Mesendoderm (in vitro differentiated cells): ENCODE measurements around the gene RBBP6. TPM values are rescaled to one million over a fixed set of nuclear protein-coding genes. Genes with fewer than 3 reads are reported as not detected.
"Not testable (repeated sequence)": the region's sequence is repeated elsewhere in the genome, so short reads cannot be mapped to it uniquely, and the experiment has no call there.

ENCODE experiments used
- DNase-seq: peaks from one replicate; pipeline ENCODE4 v3.0.0; 2013
- H2AK5ac ChIP-seq: 2 replicates; pipeline ENCODE4 v1.6.1; 2013; ENCODE audit warnings: low read length, inconsistent platforms
- H2BK120ac ChIP-seq: 2 replicates; pipeline ENCODE4 v1.6.1; 2013; ENCODE audit warnings: low read depth, mild to moderate bottlenecking, low read length, moderate library complexity, mixed read lengths
- H2BK15ac ChIP-seq: replicated peaks from 2 replicates; pipeline ENCODE4 v1.6.1; 2013; ENCODE audit warnings: low read depth, mild to moderate bottlenecking, moderate library complexity
- H2BK5ac ChIP-seq: 2 replicates; pipeline ENCODE4 v1.6.1; 2013; ENCODE audit warnings: low read length, inconsistent platforms
- H3K18ac ChIP-seq: 2 replicates; pipeline ENCODE4 v1.6.1; 2013; ENCODE audit warnings: mild to moderate bottlenecking, low read length, mixed read lengths
- H3K23ac ChIP-seq: one replicate; pipeline ENCODE4 v1.6.1; 2013; ENCODE audit warnings: low read length
- H3K27ac ChIP-seq: 2 replicates; pipeline ENCODE4 v1.5.1; 2013; ENCODE audit warnings: low read depth, mild to moderate bottlenecking, inconsistent platforms, low read length, moderate library complexity
- H3K27me3 ChIP-seq: 2 replicates; pipeline ENCODE4 v1.6.1; 2013; ENCODE audit warnings: low read length, control low read depth, mild to moderate bottlenecking, inconsistent platforms; ENCODE audit not compliant: insufficient read depth, poor library complexity
- H3K36me3 ChIP-seq: 2 replicates; pipeline ENCODE4 v1.6.1; 2013; ENCODE audit warnings: low read length, inconsistent platforms; ENCODE audit not compliant: control insufficient read depth, insufficient read depth
- H3K4ac ChIP-seq: one replicate; pipeline ENCODE4 v1.6.1; 2013; ENCODE audit warnings: low read depth, mild to moderate bottlenecking, low read length, moderate library complexity
- H3K4me1 ChIP-seq: 2 replicates; pipeline ENCODE4 v1.6.1; 2013; ENCODE audit warnings: low read depth, low read length, inconsistent platforms; ENCODE audit not compliant: control insufficient read depth
- H3K4me2 ChIP-seq: 2 replicates; pipeline ENCODE4 v1.6.1; 2013; ENCODE audit warnings: low read length
- H3K4me3 ChIP-seq: 2 replicates; pipeline ENCODE4 v1.5.1; 2013; ENCODE audit warnings: mild to moderate bottlenecking, low read length
- H3K56ac ChIP-seq: one replicate; pipeline ENCODE4 v1.6.1; 2013; ENCODE audit warnings: low read length
- H3K79me1 ChIP-seq: 2 replicates; pipeline ENCODE4 v1.6.1; 2013; ENCODE audit warnings: low read length, inconsistent platforms
- H3K79me2 ChIP-seq: 2 replicates; pipeline ENCODE4 v1.6.1; 2013; ENCODE audit warnings: mild to moderate bottlenecking, low read length; ENCODE audit not compliant: control insufficient read depth, insufficient read depth
- H3K9ac ChIP-seq: 2 replicates; pipeline ENCODE4 v1.6.1; 2013; ENCODE audit warnings: low read length, inconsistent platforms
- H4K5ac ChIP-seq: one replicate; pipeline ENCODE4 v1.6.1; 2013; ENCODE audit warnings: low read length
- H4K8ac ChIP-seq: one replicate; pipeline ENCODE4 v1.6.1; 2013; ENCODE audit warnings: low read depth, mild to moderate bottlenecking, control low read depth, low read length, moderate library complexity
- WGBS: extraction: QIAGEN DNeasy Blood & Tissue Kit; methylation state at CpG from one replicate; pipeline ENCODE4 v1.1.7; 2013; ENCODE audit warnings: low lambda C conversion rate, missing lambda C conversion rate; ENCODE audit not compliant: insufficient coverage; ENCODE audit errors: extremely low coverage; 5-methylcytosine and 5-hydroxymethylcytosine counted together
- polyA plus RNA-seq, 2 experiments: library from polyadenylated mRNA; stranded (reverse); fragments of 200-250 nt; gene quantifications; one replicate each; pipeline ENCODE4 v1.2.3, GENCODE V29; 2013

Gene RBBP6
- 56.7 TPM for polyA plus RNA-seq (2013, experiment 1 of 2)
- polyA plus RNA-seq (2013, experiment 2 of 2): 54.7 TPM

DNA sequence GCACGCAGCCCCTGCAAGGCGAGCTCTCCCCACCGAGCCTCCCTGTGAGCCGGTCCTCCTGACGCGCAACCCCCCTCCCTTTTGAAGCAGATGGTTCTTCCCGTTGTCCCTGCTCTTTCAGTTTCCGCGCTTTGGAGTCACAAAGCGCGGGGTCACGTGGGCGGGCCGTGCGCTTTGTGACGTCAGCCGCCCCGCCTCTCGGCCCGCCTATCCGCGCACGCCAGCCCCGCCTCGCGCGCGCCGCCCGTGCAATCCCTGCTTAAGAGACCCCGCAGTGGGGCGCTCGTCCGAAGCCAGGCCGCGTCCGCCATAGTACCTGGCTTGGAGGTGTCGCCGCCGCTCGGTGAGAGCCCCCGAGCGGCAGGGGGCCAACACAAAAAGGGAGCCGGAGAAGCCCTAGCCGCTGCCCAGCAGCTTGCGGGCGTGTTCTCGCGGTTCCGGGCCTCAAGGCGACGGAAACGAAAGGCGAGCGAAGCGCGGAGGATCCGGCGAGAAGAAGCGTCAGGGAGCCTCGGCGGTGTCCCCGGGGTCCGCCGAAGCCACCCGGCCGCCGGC, at the start of gene RBBP6:
RBBP6 (plus strand) TSS at position 272 of the 555 bp plus-strand sequence. CDS start 1,061 bp downstream, outside the sequence.
- H3K27ac ChIP-seq: peak within 1 kb of the TSS; percentile 97
- peak within 1 kb of the TSS; percentile 83 for H3K4me2 ChIP-seq
- no peak within 1 kb of the TSS for H4K5ac ChIP-seq
- H3K79me2 ChIP-seq: peaks cover 44% of the 10 kb centered on the region
- H4K8ac ChIP-seq: no peak within 1 kb of the TSS
- H3K9ac ChIP-seq: peak within 1 kb of the TSS; percentile 97
- H3K4me3 ChIP-seq: peak within 1 kb of the TSS; percentile 95
- no peaks in the 10 kb centered on the region for H3K36me3 ChIP-seq
- peak within 1 kb of the TSS; percentile 59 for H3K23ac ChIP-seq
- peak within 1 kb of the TSS; percentile 89 for H3K56ac ChIP-seq
- peak within 1 kb of the TSS; percentile 96 for H3K18ac ChIP-seq
- H2BK120ac ChIP-seq: no peak within 1 kb of the TSS
- peaks cover 2% of the 10 kb centered on the region for H3K4me1 ChIP-seq
- H3K79me1 ChIP-seq: no peaks in the 10 kb centered on the region
- no peak within 1 kb of the TSS for H2AK5ac ChIP-seq
- H2BK5ac ChIP-seq: peak within 1 kb of the TSS; percentile 79
- no peaks in the 10 kb centered on the region for H3K27me3 ChIP-seq
- no CpG with 5 or more reads among the region's 68 CpGs for WGBS
- DNase-seq: peak; percentile 98
- no peak within 1 kb of the TSS for H2BK15ac ChIP-seq
- peak within 1 kb of the TSS; percentile 93 for H3K4ac ChIP-seq

- H3K79me1 ChIP-seq: no peaks in the 10 kb centered on the region
- no peak overlapping the region for H3K27ac ChIP-seq
Measured at GRCh38 chr16:24490866-24491265, 48.5 kb upstream of the RBBP6 start.

GRCh38 chr16:24491731-24492130, 47.6 kb upstream of the RBBP6 start:
- H2AK5ac ChIP-seq: no peak overlapping the region
- no peak overlapping the region for H3K56ac ChIP-seq
- no peak overlapping the region for H3K27ac ChIP-seq
- no peaks in the 10 kb centered on the region for H3K36me3 ChIP-seq
- no peak overlapping the region for H2BK15ac ChIP-seq
- H3K4me1 ChIP-seq: no peaks in the 10 kb centered on the region
- H2BK120ac ChIP-seq: no peak overlapping the region
- DNase-seq: no peak
- H3K27me3 ChIP-seq: no peaks in the 10 kb centered on the region
- H3K4me3 ChIP-seq: no peak overlapping the region
- no peak overlapping the region for H3K4ac ChIP-seq
- H3K4me2 ChIP-seq: no peak overlapping the region
- no peak overlapping the region for H3K23ac ChIP-seq
- no peak overlapping the region for H4K8ac ChIP-seq
- H2BK5ac ChIP-seq: no peak overlapping the region
- no peaks in the 10 kb centered on the region for H3K79me2 ChIP-seq
- no peak overlapping the region for H4K5ac ChIP-seq
- no peaks in the 10 kb centered on the region for H3K79me1 ChIP-seq
- no peak overlapping the region for H3K18ac ChIP-seq
- no CpG with 5 or more reads among the region's 2 CpGs for WGBS
- no peak overlapping the region for H3K9ac ChIP-seq

More at GRCh38 chr16:24490866-24491265, 48.5 kb upstream of the RBBP6 start:
- DNase-seq: peak; percentile 32
- Histone ChIP-seq H3K4me2 (no peak overlapping the region), H2BK15ac (no peak overlapping the region), H3K18ac (no peak overlapping the region), H4K5ac (no peak overlapping the region), H2BK120ac (no peak overlapping the region), H3K9ac (no peak overlapping the region), H2AK5ac (no peak overlapping the region), H3K4me3 (no peak overlapping the region), H3K79me2 (no peaks in the 10 kb centered on the region), H3K56ac (no peak overlapping the region), H3K4ac (no peak overlapping the region), H3K27me3 (no peaks in the 10 kb centered on the region), H4K8ac (no peak overlapping the region), H3K4me1 (no peaks in the 10 kb centered on the region), H3K23ac (no peak overlapping the region), H2BK5ac (no peak overlapping the region), H3K36me3 (no peaks in the 10 kb centered on the region)
- no CpG with 5 or more reads among the region's 2 CpGs for WGBS

GRCh38 chr16:24493821-24494220, 45.5 kb upstream of the RBBP6 start:
- H3K4me1 ChIP-seq: no peaks in the 10 kb centered on the region
- WGBS: no CpG with 5 or more reads among the region's 7 CpGs

GRCh38 chr16:24495207-24495606, 44.2 kb upstream of the RBBP6 start:
- not testable (repeated sequence) for H2BK120ac ChIP-seq, H3K79me1 ChIP-seq

More at GRCh38 chr16:24493821-24494220, 45.5 kb upstream of the RBBP6 start:
- H3K9ac ChIP-seq: no peak overlapping the region
- no peak overlapping the region for H3K4me2 ChIP-seq
- H3K18ac ChIP-seq: no peak overlapping the region
- no peaks in the 10 kb centered on the region for H3K79me1 ChIP-seq
- H4K8ac ChIP-seq: no peak overlapping the region
- no peak overlapping the region for H3K4ac ChIP-seq
- H2BK15ac ChIP-seq: no peak overlapping the region
- no peak overlapping the region for H3K23ac ChIP-seq
- no peak overlapping the region for H3K27ac ChIP-seq
- H3K79me2 ChIP-seq: no peaks in the 10 kb centered on the region
- H3K27me3 ChIP-seq: no peaks in the 10 kb centered on the region
- H3K36me3 ChIP-seq: no peaks in the 10 kb centered on the region
- no peak overlapping the region for H2BK120ac ChIP-seq
- H2AK5ac ChIP-seq: no peak overlapping the region
- H4K5ac ChIP-seq: no peak overlapping the region
- H2BK5ac ChIP-seq: no peak overlapping the region
- no peak for DNase-seq
- H3K4me3 ChIP-seq: no peak overlapping the region
- H3K56ac ChIP-seq: no peak overlapping the region

DNA sequence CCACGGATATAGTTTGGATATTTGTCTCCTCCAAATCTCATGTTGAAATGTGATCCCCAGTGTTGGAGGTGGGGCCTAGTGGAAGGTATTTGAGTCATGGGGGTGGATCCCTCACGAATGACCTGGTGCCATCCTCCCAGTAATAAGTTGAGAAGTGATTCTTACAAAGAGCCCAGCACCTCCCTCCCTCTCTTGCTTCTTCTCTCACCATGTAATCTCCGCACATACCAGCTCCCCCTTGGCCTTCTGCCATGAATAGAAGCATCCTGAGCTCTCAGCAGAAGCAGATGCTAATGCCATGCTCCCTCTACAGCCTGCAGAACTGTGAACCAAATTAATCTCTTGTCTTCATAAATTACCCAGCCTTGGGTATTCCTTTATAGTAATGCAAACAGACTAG, 41.9 kb upstream of the RBBP6 start:
- Histone ChIP-seq H2AK5ac (no peak overlapping the region), H4K8ac (no peak overlapping the region), H3K79me1 (no peaks in the 10 kb centered on the region), H3K36me3 (no peaks in the 10 kb centered on the region), H3K4ac (no peak overlapping the region), H3K79me2 (no peaks in the 10 kb centered on the region), H3K4me2 (no peak overlapping the region), H2BK5ac (no peak overlapping the region), H2BK120ac (no peak overlapping the region), H3K4me3 (no peak overlapping the region), H3K27ac (no peak overlapping the region), H3K9ac (no peak overlapping the region), H4K5ac (no peak overlapping the region), H3K4me1 (no peaks in the 10 kb centered on the region), H3K27me3 (no peaks in the 10 kb centered on the region), H2BK15ac (no peak overlapping the region), H3K56ac (no peak overlapping the region), H3K18ac (no peak overlapping the region), H3K23ac (no peak overlapping the region)
- peak; percentile 84 for DNase-seq
- WGBS: no CpG with 5 or more reads among the region's 3 CpGs

More at GRCh38 chr16:24495207-24495606, 44.2 kb upstream of the RBBP6 start:
- DNase-seq, H3K56ac ChIP-seq, H2BK5ac ChIP-seq, H4K8ac ChIP-seq, H3K4me2 ChIP-seq, H3K23ac ChIP-seq, H4K5ac ChIP-seq, H3K36me3 ChIP-seq, H3K4ac ChIP-seq, H3K9ac ChIP-seq, H3K4me3 ChIP-seq, H3K79me2 ChIP-seq, H3K4me1 ChIP-seq, H2AK5ac ChIP-seq, H3K18ac ChIP-seq, H3K27ac ChIP-seq, H2BK15ac ChIP-seq, H3K27me3 ChIP-seq: not testable (repeated sequence)
- no CpG with 5 or more reads among the region's 9 CpGs for WGBS
